Neuronal stem cell (in vitro differentiated cells): Measurements from ENCODE around the gene ISG20.
A peak's percentile ranks its signal among the peaks of the same experiment; 100 is the strongest.

Source experiments
- DNase-seq: peaks from one replicate; pipeline ENCODE4 v3.0.0-alpha.2; 2013; ENCODE audit warnings: low spot score
- H2AFZ ChIP-seq: one replicate; pipeline ENCODE4 v1.6.1; 2013; ENCODE audit warnings: mild to moderate bottlenecking, low read length, inconsistent platforms
- H2AK5ac ChIP-seq: 2 replicates; pipeline ENCODE4 v1.6.1; 2013; ENCODE audit warnings: low read depth, mild to moderate bottlenecking, inconsistent platforms, low read length, moderate library complexity, mixed read lengths
- H2BK120ac ChIP-seq: 2 replicates; pipeline ENCODE4 v1.6.1; 2013; ENCODE audit warnings: low read depth, mild to moderate bottlenecking, inconsistent platforms, low read length, moderate library complexity, mixed read lengths
- H2BK12ac ChIP-seq: one replicate; pipeline ENCODE4 v1.6.1; 2013; ENCODE audit warnings: low read length, inconsistent platforms
- H2BK15ac ChIP-seq: 2 replicates; pipeline ENCODE4 v1.6.1; 2013; ENCODE audit warnings: mild to moderate bottlenecking, low read length, inconsistent platforms, mixed read lengths
- H2BK5ac ChIP-seq: one replicate; pipeline ENCODE4 v1.6.1; 2013; ENCODE audit warnings: inconsistent platforms, mild to moderate bottlenecking, low read length, moderate library complexity
- H3K14ac ChIP-seq: one replicate; pipeline ENCODE4 v1.6.1; 2013; ENCODE audit warnings: low read length, inconsistent platforms
- H3K18ac ChIP-seq: 2 replicates; pipeline ENCODE4 v1.6.1; 2013; ENCODE audit warnings: low read length, inconsistent platforms
- H3K23ac ChIP-seq: 2 replicates; pipeline ENCODE4 v1.6.1; 2013; ENCODE audit warnings: low read depth, mild to moderate bottlenecking, mixed read lengths, low read length, inconsistent platforms; ENCODE audit not compliant: poor library complexity
- H3K27ac ChIP-seq: replicated peaks from 3 replicates; pipeline ENCODE4 v1.5.1; 2013; ENCODE audit warnings: low read length, inconsistent platforms
- H3K27me3 ChIP-seq, 3 experiments: 2 replicates each; pipeline ENCODE4 v1.6.1; 2013; ENCODE audit warnings: low read length in 3 of 3, mild to moderate bottlenecking in 2 of 3, inconsistent platforms in 1 of 3, low read depth in 1 of 3, mixed read lengths in 1 of 3, moderate library complexity in 1 of 3; ENCODE audit not compliant: control insufficient read depth in 3 of 3, insufficient read depth in 3 of 3
- H3K36me3 ChIP-seq, 2 donors: replicated peaks in 1 of 2; 2 replicates each; pipeline ENCODE4 v1.6.1; 2013; ENCODE audit warnings: low read length in 2 of 2; ENCODE audit not compliant: control insufficient read depth in 2 of 2, insufficient read depth in 2 of 2
- H3K4ac ChIP-seq: 2 replicates; pipeline ENCODE4 v1.6.1; 2013; ENCODE audit warnings: inconsistent platforms, mild to moderate bottlenecking, low read length, moderate library complexity
- H3K4me1 ChIP-seq, 2 donors: 1 replicate in 1 of 2; 2 replicates in 1 of 2; pipeline ENCODE4 v1.6.1; 2013; ENCODE audit warnings: low read length in 2 of 2, low read depth in 1 of 2; ENCODE audit not compliant: control insufficient read depth in 2 of 2, insufficient read depth in 1 of 2
- H3K4me2 ChIP-seq: one replicate; pipeline ENCODE4 v1.6.1; 2013; ENCODE audit warnings: mild to moderate bottlenecking, low read length, inconsistent platforms; ENCODE audit not compliant: insufficient read depth, poor library complexity, severe bottlenecking
- H3K4me3 ChIP-seq, 2 donors: 2 replicates each; pipeline ENCODE4 v1.5.1; 2013; ENCODE audit warnings: low read length in 2 of 2, mild to moderate bottlenecking in 2 of 2, inconsistent platforms in 1 of 2, moderate library complexity in 1 of 2
- H3K79me1 ChIP-seq: one replicate; pipeline ENCODE4 v1.6.1; 2013; ENCODE audit warnings: low read depth, mild to moderate bottlenecking, inconsistent platforms, low read length, moderate library complexity
- H3K9ac ChIP-seq: one replicate; pipeline ENCODE4 v1.6.1; 2013; ENCODE audit warnings: mild to moderate bottlenecking, low read depth, low read length, inconsistent platforms; ENCODE audit not compliant: poor library complexity
- H3K9me3 ChIP-seq, 2 donors: replicated peaks in 1 of 2; 2 replicates each; pipeline versions ENCODE3 to v1.6.1; 2013; ENCODE audit warnings: low read length in 2 of 2, mild to moderate bottlenecking in 2 of 2, inconsistent platforms in 1 of 2, low read depth in 1 of 2, mixed read lengths in 1 of 2, moderate library complexity in 1 of 2; ENCODE audit not compliant: control insufficient read depth in 2 of 2, insufficient read depth in 1 of 2
- H4K8ac ChIP-seq: one replicate; pipeline ENCODE4 v1.6.1; 2013; ENCODE audit warnings: low read depth, mild to moderate bottlenecking, inconsistent platforms, low read length, moderate library complexity
- H4K91ac ChIP-seq: one replicate; pipeline ENCODE4 v1.6.1; 2013; ENCODE audit warnings: low read length, low read depth, mild to moderate bottlenecking, inconsistent platforms; ENCODE audit not compliant: poor library complexity
- WGBS, 2 donors: extraction: QIAGEN DNeasy Blood & Tissue Kit; methylation state at CpG; one replicate each; pipeline ENCODE4 v1.1.7; 2013; ENCODE audit warnings: missing lambda C conversion rate in 2 of 2, mixed read lengths in 1 of 2; ENCODE audit not compliant: insufficient read length in 2 of 2, insufficient replicate concordance in 1 of 2; ENCODE audit errors: extremely low coverage in 2 of 2; 5-methylcytosine and 5-hydroxymethylcytosine counted together

ISG20 gene

DNA sequence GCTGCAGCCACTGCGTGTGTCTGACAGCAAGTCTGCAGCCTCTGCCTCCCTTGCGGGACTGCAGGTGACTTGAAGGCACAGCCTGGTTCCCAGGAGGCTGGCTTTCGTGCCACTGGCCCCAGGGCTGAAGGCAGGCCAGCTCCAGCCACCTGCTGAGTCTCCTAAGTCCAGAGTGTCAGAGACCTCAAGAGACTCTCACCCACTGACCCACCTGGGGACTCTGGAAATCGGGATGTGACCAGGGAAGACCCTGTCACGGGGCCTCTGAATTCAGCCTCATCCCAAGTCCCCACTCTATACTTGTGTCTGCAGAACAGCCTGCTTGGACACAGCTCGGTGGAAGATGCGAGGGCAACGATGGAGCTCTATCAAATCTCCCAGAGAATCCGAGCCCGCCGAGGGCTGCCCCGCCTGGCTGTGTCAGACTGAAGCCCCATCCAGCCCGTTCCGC is 16.3 kb downstream of the ISG20 start:
- Histone ChIP-seq H3K4me3 (no peak overlapping the region), H3K23ac (no peak overlapping the region), H3K4ac (no peak overlapping the region), H3K18ac (peak overlapping the region; percentile 4), H2AK5ac (no peak overlapping the region), H2BK12ac (no peak overlapping the region), H3K4me1 (peaks cover 0 to 6% of the 10 kb centered on the region in 2 donors), H2BK5ac (no peak overlapping the region), H3K9me3 (no peaks in the 10 kb centered on the region), H2BK15ac (peak overlapping the region; percentile 1), H3K27ac (no peak overlapping the region), H4K8ac (no peak overlapping the region), H2AFZ (no peak overlapping the region), H4K91ac (no peak overlapping the region), H3K79me1 (no peaks in the 10 kb centered on the region), H2BK120ac (no peak overlapping the region), H3K4me2 (no peak overlapping the region), H3K27me3 (peaks cover 0 to 13% (median 0%) of the 10 kb centered on the region in 3 experiments), H3K14ac (no peak overlapping the region), H3K36me3 (no peaks in the 10 kb centered on the region), H3K9ac (no peak overlapping the region)
- no CpG with 5 or more reads among the region's 14 CpGs for WGBS, 2 donors
- no peak for DNase-seq

- no peak overlapping the region for H2AFZ ChIP-seq
- no peak overlapping the region for H3K23ac ChIP-seq
- no peaks in the 10 kb centered on the region for H3K9me3 ChIP-seq
- H3K79me1 ChIP-seq: no peaks in the 10 kb centered on the region
- peaks cover 0 to 13% (median 0%) of the 10 kb centered on the region in 3 experiments for H3K27me3 ChIP-seq
- H2BK5ac ChIP-seq: no peak overlapping the region
- no peak overlapping the region for H3K14ac ChIP-seq
- no peak overlapping the region for H2BK120ac ChIP-seq
- H2BK15ac ChIP-seq: no peak overlapping the region
- H3K18ac ChIP-seq: no peak overlapping the region
- no peak for DNase-seq
- no peak overlapping the region for H2BK12ac ChIP-seq
- WGBS, 2 donors: no CpG with 5 or more reads among the region's 8 CpGs
- no peak overlapping the region for H3K9ac ChIP-seq
- H3K4me1 ChIP-seq: peaks cover 0 to 6% of the 10 kb centered on the region in 2 donors
- no peak overlapping the region for H3K4ac ChIP-seq
- no peak overlapping the region for H4K91ac ChIP-seq
- H4K8ac ChIP-seq: no peak overlapping the region
- no peak overlapping the region for H3K4me3 ChIP-seq
- no peak overlapping the region for H2AK5ac ChIP-seq
- no peak overlapping the region for H3K4me2 ChIP-seq
- no peaks in the 10 kb centered on the region for H3K36me3 ChIP-seq
- H3K27ac ChIP-seq: no peak overlapping the region
Measured at GRCh38 chr15:88655800-88656488, 17.1 kb downstream of the ISG20 start.

DNA sequence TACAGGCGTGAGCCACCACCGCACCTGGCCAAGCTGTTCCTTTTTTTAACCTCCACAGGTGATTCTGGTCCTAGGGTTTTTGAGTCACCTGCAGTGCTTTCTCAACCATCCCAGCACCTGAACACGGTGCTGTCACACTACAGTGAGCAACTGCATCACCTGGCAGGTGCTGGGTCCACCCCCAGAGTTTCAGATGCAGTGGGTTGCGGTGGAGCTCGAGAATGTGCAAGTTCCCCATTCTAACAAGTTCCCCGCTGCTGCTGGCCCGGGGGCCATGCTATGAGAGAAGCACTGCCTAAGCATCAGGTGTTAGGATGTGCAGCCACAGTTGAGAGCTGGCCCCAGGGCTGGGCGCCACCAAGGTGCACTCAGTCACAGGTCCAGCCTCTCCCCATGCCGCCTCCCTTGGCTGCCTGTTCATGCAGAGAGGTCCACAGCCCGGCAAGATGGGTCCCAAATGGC is 18.0 kb downstream of the ISG20 start:
- H2BK120ac ChIP-seq: peak overlapping the region; percentile 16
- no peak overlapping the region for H3K14ac ChIP-seq
- H3K9me3 ChIP-seq: no peaks in the 10 kb centered on the region
- no peak overlapping the region for H2BK5ac ChIP-seq
- no peak overlapping the region for H3K4me2 ChIP-seq
- H3K9ac ChIP-seq: no peak overlapping the region
- H3K36me3 ChIP-seq: no peaks in the 10 kb centered on the region
- no peaks in the 10 kb centered on the region for H3K79me1 ChIP-seq
- DNase-seq: no peak
- peaks cover 0 to 13% (median 0%) of the 10 kb centered on the region in 3 experiments for H3K27me3 ChIP-seq
- no peak overlapping the region for H2BK15ac ChIP-seq
- no peak overlapping the region for H2AFZ ChIP-seq
- H3K4me3 ChIP-seq: no peak overlapping the region
- H3K4ac ChIP-seq: no peak overlapping the region
- no peak overlapping the region for H2BK12ac ChIP-seq
- peak overlapping the region; percentile 88 for H2AK5ac ChIP-seq
- peak overlapping the region; percentile 89 for H3K18ac ChIP-seq
- peak overlapping the region; percentile 17 for H4K8ac ChIP-seq
- H4K91ac ChIP-seq: no peak overlapping the region
- H3K23ac ChIP-seq: peak overlapping the region; percentile 80
- H3K27ac ChIP-seq: no peak overlapping the region
- no CpG with 5 or more reads among the region's 10 CpGs for WGBS, 2 donors
- H3K4me1 ChIP-seq: peaks cover 0 to 6% of the 10 kb centered on the region in 2 donors

GRCh38 chr15:88657326-88658069 is 18.7 kb downstream of the ISG20 start:
- no peaks in the 10 kb centered on the region for H3K79me1 ChIP-seq
- H2BK15ac ChIP-seq: no peak overlapping the region
- no peak overlapping the region for H3K4me2 ChIP-seq
- H3K23ac ChIP-seq: peak overlapping the region; percentile 80
- no peak overlapping the region for H4K91ac ChIP-seq
- H3K27me3 ChIP-seq: peaks cover 0 to 13% (median 0%) of the 10 kb centered on the region in 3 experiments
- H3K4me3 ChIP-seq: no peak overlapping the region
- H2BK12ac ChIP-seq: no peak overlapping the region
- no peaks in the 10 kb centered on the region for H3K36me3 ChIP-seq
- no peak overlapping the region for H3K9ac ChIP-seq
- H2BK120ac ChIP-seq: no peak overlapping the region
- no peak overlapping the region for H4K8ac ChIP-seq
- peak overlapping the region; percentile 88 for H2AK5ac ChIP-seq
- no peak overlapping the region for H3K14ac ChIP-seq
- H2BK5ac ChIP-seq: no peak overlapping the region
- peaks cover 0 to 5% of the 10 kb centered on the region in 2 donors for H3K4me1 ChIP-seq
- H3K9me3 ChIP-seq: peaks cover 0 to 2% of the 10 kb centered on the region in 2 donors
- H3K18ac ChIP-seq: peak overlapping the region; percentile 65
- H2AFZ ChIP-seq: no peak overlapping the region
- no CpG with 5 or more reads among the region's 13 CpGs for WGBS, 2 donors
- H3K4ac ChIP-seq: no peak overlapping the region
- DNase-seq: peak; percentile 42
- H3K27ac ChIP-seq: no peak overlapping the region
